ENCODE data around the gene ZNF138.

Gene ZNF138

DNA sequence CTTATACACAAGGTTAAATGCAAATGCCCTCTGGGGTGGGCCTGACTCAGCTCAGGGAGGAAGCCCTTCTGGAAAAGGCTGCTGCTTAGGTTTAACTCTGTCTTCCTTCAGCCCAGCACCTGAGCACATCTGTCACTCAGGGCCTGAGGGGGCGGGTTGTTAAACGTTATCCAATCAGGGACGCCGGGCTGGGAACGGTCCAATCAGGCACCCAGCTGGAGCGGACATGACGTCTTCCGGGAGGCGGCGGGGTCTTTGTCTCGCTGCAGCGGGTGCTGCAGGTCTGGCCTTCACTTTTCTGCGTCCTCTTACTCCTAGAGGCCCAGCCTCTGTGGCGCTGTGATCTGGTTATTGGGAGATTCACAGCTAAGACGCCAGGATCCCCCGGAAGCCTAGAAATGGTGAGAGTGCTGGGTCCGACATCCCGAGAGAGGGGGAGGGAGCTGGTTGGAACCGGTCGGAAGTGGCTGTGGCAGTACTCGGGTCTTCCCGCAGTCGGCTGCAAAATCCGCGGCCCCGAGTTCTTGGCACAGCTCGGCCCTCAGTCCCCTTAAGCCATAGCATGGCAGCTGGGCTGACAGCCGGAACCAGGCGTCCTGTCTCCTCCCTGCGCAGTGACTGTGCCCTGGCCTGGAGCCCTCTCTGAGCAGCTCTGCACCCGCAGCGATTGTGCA lies at the start of gene ZNF138:
ZNF138 (plus strand) TSS at position 258 of the 674 bp plus-strand sequence; CDS start at position 399, 141 bp downstream.
- H3K4me3 ChIP-seq (replicated peaks; ENCODE audit: low read depth, low read length): peak within 1 kb of the TSS; percentile 89
- H3K36me3 ChIP-seq (ENCODE audit: control insufficient read depth, insufficient read depth, low read length): no peaks in the 10 kb centered on the region
- H3K27me3 ChIP-seq (replicated peaks; ENCODE audit: control insufficient read depth, insufficient read depth, low read length): no peaks in the 10 kb centered on the region
- TF ChIP-seq, protein P1, sequence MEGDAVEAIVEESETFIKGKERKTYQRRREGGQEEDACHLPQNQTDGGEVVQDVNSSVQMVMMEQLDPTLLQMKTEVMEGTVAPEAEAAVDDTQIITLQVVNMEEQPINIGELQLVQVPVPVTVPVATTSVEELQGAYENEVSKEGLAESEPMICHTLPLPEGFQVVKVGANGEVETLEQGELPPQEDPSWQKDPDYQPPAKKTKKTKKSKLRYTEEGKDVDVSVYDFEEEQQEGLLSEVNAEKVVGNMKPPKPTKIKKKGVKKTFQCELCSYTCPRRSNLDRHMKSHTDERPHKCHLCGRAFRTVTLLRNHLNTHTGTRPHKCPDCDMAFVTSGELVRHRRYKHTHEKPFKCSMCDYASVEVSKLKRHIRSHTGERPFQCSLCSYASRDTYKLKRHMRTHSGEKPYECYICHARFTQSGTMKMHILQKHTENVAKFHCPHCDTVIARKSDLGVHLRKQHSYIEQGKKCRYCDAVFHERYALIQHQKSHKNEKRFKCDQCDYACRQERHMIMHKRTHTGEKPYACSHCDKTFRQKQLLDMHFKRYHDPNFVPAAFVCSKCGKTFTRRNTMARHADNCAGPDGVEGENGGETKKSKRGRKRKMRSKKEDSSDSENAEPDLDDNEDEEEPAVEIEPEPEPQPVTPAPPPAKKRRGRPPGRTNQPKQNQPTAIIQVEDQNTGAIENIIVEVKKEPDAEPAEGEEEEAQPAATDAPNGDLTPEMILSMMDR (IDR thresholded peaks at IDR 0.05; ENCODE audit: insufficient read depth, low read length, poor library complexity, severe bottlenecking): no peak
- peak; percentile 90 for DNase-seq (ENCODE audit: extremely low read depth, insufficient read length)

DNA sequence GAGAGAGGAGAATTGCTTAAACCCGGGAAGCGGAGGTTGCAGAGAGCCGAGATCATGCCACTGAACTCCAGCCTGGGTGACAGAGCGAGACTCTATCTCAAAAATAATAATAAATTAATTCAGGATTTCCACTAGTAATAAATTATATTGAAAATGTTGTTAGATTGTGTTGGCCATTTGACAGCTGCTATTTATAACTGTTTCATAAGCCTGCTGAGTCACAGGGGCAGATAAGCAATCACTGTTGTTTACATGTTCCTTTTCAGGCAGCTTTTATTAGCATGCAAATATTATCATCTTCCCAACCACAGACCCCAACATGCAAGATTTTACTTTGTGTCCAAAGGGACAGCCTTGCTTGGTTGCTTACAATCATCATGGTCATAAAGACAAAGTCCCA lies 49.5 kb upstream of the ZNF138 start:
- H3K36me3 ChIP-seq (ENCODE audit: control insufficient read depth, insufficient read depth, low read length): no peaks in the 10 kb centered on the region
- no peaks in the 10 kb centered on the region for H3K27me3 ChIP-seq (replicated peaks; ENCODE audit: control insufficient read depth, insufficient read depth, low read length)
- no peak for DNase-seq (ENCODE audit: extremely low read depth, insufficient read length)
- TF ChIP-seq, protein P1 (IDR thresholded peaks at IDR 0.05; ENCODE audit: insufficient read depth, low read length, poor library complexity, severe bottlenecking): no peak
- H3K4me3 ChIP-seq (replicated peaks; ENCODE audit: low read depth, low read length): no peak overlapping the region

DNA sequence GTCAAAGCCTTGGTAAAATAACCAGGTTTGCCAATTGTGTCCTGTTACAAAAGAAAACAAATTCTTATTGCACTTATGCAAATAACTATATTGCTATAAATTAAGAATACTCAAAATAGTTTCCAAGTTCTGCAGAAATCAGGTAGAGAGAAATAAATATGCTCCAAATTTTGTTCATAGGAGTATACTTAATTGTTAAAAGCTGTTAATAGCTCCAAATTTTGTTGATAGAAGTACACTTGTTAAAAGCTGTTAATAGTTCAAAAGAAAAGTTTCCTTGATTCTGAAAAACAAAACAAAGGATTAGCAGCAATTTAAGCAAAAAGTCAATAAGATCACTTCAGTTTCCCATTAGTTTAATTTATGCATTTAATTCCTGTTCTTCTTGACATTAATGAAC lies 46.4 kb upstream of the ZNF138 start:
- Histone ChIP-seq H3K27me3 (replicated peaks; ENCODE audit: control insufficient read depth, insufficient read depth, low read length) (no peaks in the 10 kb centered on the region), H3K36me3 (ENCODE audit: control insufficient read depth, insufficient read depth, low read length) (no peaks in the 10 kb centered on the region), H3K4me3 (replicated peaks; ENCODE audit: low read depth, low read length) (no peak overlapping the region)
- TF ChIP-seq, protein P1 (IDR thresholded peaks at IDR 0.05; ENCODE audit: insufficient read depth, low read length, poor library complexity, severe bottlenecking): no peak
- no peak for DNase-seq (ENCODE audit: extremely low read depth, insufficient read length)

DNA sequence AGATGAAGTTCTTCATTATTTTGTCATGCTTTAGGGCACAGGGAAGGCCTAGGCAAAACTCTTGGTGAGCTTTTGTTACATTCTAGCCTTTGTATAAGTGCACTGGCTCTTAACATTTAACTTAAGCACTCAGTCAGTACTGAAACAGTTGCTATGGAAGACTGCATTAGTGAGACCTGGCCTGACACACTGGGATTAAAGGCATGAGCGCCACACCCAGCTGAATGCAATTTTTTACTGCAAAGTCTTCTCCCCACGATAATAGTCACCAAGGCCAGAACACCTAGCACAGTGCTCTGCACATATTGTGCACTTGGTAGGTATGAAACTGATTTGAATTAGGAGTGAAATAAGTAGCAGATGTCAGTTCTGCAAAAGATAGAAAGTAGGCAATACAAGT lies 41.2 kb upstream of the ZNF138 start:
- no peaks in the 10 kb centered on the region for H3K27me3 ChIP-seq (replicated peaks; ENCODE audit: control insufficient read depth, insufficient read depth, low read length)
- DNase-seq (ENCODE audit: extremely low read depth, insufficient read length): no peak
- no peaks in the 10 kb centered on the region for H3K36me3 ChIP-seq (ENCODE audit: control insufficient read depth, insufficient read depth, low read length)
- no peak overlapping the region for H3K4me3 ChIP-seq (replicated peaks; ENCODE audit: low read depth, low read length)
- TF ChIP-seq, protein P1 (IDR thresholded peaks at IDR 0.05; ENCODE audit: insufficient read depth, low read length, poor library complexity, severe bottlenecking): no peak

DNA sequence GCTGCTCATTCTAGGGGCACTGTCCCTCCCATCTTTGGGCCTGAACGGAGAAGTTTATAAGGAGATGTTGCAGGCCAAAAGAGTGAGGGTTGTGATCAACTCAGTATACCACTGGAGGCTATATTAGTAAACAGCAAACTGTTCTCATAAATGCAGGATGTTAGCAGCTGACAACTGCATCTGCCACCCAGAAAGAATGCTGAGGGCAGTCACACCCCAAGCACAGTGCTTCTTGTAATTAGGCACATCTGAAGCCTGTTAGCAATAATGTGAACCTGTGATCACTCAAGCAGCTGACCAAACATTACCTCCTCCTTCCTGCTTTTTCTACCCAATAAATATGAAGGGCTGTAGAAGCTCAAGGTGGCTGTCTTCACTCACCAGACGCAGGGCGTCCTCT lies 38.4 kb upstream of the ZNF138 start:
- H3K36me3 ChIP-seq (ENCODE audit: control insufficient read depth, insufficient read depth, low read length): no peaks in the 10 kb centered on the region
- no peaks in the 10 kb centered on the region for H3K27me3 ChIP-seq (replicated peaks; ENCODE audit: control insufficient read depth, insufficient read depth, low read length)
- no peak overlapping the region for H3K4me3 ChIP-seq (replicated peaks; ENCODE audit: low read depth, low read length)
- TF ChIP-seq, protein P1 (IDR thresholded peaks at IDR 0.05; ENCODE audit: insufficient read depth, low read length, poor library complexity, severe bottlenecking): no peak
- no peak for DNase-seq (ENCODE audit: extremely low read depth, insufficient read length)

DNA sequence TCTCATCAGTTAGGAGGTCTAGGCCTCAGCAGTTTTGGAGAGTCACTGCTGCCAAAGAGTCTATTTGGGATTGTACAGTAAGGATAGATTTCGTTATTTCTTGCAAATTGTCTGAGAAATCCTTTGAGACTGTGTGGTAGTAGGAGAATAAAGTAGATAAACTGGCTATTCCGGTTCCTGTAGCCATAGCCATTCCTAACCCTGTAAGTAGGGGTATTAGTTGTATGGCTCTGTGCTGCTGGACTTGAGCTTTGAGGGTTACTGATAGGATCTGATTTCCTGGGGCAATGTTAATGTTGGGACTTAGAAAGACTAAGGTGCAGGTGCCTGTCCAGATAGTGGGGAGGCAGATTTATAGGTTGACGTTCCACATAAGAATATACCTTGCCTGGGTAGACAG lies 36.1 kb upstream of the ZNF138 start:
- DNase-seq (ENCODE audit: extremely low read depth, insufficient read length): no peak
- TF ChIP-seq, protein P1 (IDR thresholded peaks at IDR 0.05; ENCODE audit: insufficient read depth, low read length, poor library complexity, severe bottlenecking): no peak
- no peaks in the 10 kb centered on the region for H3K36me3 ChIP-seq (ENCODE audit: control insufficient read depth, insufficient read depth, low read length)
- no peak overlapping the region for H3K4me3 ChIP-seq (replicated peaks; ENCODE audit: low read depth, low read length)
- H3K27me3 ChIP-seq (replicated peaks; ENCODE audit: control insufficient read depth, insufficient read depth, low read length): no peaks in the 10 kb centered on the region
